NCI-H748 (cell line): Measurements from ENCODE around the gene ATP2B2.

Experiments used
- DNase-seq: peaks from one replicate; lab custom pipeline; 2025; ENCODE audit not compliant: unreplicated experiment; lab: John Stamatoyannopoulos, UW

Gene ATP2B2

DNA sequence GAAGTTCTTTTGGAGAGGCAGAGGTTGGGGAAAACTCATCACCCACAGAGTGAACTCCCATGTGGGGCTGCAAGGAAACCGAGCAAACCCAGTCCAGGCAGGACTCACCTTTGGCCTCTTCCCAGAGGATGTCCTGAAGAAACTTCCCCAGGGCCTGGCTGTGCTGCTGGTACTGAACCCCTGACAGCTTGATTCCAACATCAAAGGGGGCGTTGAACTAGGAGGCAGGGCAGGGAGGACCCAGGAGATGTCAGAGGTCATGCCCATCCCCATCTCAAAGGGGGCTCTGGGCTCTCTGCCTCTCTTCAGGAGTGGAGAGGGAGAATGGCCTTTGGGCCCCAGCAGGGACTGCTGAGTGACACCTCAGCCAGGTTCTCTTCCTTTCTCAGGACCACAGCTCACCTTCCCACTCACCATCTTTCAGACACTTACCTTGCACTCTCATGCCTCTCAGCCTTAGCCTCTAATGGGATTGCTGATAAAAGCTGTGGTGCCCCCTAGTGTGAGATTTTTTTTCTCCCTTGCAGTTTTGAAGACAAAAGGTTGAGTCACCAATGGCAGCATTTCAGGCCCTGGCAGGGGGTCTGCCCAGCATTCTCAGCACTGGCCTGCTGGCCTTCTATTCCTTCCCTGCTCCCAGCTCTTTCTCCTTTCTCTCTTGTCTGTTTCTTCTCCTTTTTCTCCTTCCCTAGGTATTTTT, 218.6 kb downstream of the ATP2B2 start:
- no peak for DNase-seq

DNA sequence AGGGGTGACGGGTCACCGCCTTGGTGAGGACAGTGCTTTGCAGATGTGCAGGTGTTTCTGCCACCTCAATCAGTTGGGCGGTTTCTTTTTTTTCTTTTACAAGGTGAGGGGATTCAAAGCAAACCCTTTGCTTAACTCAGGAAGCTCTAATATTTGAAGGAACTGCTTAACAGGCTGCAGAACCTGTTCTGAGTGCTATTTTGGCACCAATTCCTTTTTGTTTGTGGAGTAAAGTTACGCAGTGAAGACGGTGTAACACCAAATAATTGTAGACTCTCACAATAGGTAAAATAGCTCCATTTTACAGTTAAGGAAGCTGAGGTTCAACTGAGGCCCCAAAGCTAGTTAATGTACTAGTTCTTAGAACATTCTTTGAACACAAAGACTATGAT, 219.3 kb downstream of the ATP2B2 start:
- DNase-seq, result no peak

DNA sequence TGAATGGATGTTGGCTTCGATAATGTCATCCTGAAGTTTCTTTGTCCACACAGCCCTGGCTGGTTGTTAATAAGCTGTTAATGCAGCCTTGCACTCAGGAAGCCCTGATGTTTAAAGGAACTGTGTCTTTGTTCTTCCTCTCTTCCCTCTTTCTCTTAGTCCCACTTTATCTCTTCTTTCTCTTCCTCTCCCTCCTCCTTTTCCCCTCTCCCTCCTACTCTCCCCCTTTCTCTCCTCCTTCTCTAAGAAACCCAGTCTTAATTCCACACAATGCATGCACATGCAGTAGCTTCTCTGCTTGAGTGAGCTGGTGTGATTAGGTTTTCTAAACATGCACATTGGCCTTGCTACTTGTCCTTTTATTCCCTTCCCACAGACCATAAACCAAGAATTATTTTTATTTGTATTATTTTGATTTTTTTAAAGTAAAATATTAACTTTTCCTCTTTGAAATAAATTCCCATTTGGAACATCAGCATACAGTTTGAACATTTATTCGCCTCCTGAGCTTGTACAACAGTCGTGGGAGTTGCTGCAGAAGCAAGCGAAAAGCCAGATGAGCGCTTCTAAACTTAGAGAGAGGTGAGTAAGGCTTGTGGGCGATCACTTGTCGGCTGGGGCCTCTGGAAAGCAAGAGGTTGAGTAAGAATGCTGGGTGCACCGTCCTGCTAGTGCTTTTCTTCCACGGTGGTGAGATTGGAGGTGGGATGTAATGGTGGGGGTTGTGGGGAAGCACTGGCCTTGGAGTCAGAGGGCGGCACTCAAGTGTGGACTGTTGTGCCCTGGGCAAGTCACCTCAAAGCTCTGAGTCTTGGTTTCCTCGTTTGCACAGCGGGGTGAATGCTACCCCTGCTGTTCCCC, 219.9 kb downstream of the ATP2B2 start:
- no peak for DNase-seq

DNA sequence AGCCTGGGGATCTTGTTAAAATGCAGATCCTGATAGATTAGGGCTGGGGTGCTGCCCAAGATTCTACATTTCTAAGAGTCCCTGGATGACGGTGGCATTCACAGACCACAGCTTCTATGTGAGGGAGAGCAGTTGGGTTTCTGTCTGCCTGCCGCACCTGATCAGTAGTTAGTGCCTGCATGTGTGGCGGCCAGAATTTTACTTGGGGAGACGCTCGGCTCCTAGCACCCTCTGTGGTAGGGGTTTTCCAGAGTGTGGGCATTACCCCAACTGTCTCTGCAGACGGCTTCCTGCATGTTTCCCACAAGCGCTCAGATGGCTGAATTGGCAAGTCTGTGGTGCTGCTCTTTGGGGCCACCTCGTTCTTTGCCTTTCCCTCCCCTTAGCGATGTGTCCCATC, 220.9 kb downstream of the ATP2B2 start:
- DNase-seq, result no peak

DNA sequence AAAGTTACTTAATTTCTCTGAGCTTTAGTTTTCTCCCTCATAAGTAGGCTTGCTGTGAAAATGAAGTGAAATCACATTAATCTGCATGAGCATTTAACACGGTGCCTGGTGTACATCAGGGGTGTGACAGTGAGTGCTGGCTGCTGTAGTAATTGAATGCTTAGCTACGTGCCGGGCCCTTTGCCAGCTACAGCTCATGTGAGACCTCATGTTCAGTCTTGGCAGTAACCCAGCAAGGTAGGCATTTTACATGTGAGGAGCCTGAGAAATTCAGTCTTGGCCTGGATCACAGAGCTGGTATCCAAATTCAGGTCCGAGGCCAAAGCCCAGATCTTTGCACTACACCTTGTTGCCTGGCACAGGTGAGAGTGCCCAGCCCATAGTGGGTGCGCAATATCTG, 221.7 kb downstream of the ATP2B2 start:
- DNase-seq, result no peak

DNA sequence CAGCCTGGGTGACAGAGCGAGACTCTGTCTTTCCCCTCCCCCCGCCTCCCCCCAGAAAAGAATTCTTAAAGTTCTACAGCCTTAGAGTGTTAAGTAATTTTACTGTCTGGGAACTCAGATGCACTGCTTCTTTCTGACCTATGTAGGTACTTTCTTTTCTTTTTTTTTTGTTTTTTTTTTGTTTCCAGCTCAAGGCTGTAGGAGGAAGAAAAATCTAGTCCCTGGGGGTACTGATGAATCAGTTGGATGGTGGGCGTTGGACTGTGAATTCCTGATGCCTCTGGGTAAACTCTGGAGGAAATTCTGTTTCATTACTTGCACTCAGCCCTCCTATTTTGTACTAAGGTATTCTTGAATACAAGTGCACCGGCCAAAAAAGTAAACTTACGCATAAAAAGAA, 223.4 kb downstream of the ATP2B2 start:
- DNase-seq, result no peak

DNA sequence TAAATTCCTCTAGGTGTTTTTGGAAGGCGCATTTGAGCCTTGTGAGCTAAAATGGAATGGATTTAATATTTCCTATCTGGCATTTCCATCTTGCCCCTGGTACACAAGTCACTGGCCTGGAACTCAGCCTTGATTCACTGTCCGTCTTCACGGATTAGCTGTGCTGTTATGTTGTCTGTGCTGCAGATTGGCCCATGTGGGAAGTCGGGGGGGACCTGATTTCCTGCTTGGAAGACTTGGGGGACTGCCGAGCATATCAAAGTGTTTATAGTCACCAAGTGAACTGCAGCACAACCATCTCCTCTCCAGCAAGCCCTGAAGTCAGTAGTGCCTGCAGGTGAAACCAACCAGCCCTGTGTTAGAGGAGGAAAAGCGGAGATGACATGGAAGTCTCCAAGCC, 224.8 kb downstream of the ATP2B2 start:
- no peak for DNase-seq

DNA sequence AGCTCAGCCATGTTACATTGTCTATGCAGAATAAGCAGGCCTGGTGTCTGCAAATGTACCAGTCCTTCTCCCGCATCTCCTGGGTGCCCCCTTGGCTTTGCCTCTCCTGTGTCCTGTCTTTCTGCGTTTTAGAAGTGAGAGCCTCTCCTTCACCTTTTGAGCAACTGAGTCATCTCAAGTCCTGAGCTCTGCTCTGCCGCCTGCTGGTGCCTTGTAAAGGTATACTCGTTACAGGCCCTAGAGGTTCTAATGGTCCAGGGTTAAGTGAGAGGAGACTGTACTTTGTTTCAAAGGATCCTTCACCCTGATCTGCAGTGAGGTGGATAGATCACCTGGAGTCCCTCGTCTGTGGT, 225.2 kb downstream of the ATP2B2 start:
- no peak for DNase-seq

DNA sequence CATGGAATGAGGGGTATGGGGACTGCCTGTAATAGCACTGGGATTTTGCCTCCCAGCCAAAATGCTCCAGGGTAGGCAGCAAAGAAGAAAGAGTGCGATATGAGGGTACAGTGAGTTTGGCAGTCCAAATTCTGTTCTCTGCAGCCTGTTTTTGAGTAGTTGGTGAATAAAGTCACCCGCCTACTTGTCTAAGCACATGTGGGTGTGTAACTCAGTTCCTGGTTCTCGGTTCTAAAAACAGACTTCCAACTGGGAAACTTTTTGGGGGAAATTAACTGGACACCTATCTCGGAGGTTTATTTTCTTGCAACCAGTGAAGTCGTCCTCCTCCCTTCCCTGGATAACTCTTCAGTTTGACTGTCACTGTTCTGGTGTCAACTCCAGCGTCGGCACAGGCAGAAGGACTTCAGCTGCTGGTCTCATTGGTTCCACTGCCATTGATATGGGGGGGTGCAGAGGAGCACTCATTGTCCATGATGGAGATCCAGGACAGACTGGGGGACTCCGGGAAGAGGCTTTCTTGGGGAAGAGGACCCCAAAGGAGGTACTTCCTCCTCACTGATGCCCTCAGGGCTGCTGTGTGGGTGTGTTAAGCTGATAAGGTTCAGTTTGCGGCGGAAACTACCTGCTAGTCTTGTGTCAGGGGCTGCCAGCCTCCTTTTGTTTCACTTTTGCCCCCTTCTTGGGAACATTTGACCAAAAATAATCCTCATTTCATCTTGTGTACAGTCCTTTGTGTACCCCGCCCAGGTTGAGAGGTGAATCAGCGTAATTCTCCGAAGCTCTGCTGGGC, 225.8 kb downstream of the ATP2B2 start:
- DNase-seq, result no peak

DNA sequence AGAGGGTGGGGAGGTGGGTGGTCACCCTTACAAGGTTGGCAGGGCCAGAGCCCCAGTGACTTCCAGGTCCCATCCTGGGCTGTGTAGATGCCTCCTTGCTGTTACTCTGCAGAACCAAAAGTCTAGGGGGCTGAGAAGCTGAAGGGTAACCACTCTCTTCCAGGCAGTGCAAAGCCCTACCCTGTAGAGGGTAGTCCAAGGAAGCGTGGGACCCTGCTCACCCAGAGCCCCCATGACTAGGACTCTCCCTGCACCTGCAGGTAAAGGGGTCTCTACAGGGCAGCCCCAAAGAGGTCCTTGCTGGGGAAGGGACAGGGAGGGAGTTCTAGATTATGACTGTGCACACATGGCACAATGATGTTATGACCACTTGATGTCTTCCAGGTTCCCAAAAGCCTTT, 226.9 kb downstream of the ATP2B2 start:
- no peak for DNase-seq

DNA sequence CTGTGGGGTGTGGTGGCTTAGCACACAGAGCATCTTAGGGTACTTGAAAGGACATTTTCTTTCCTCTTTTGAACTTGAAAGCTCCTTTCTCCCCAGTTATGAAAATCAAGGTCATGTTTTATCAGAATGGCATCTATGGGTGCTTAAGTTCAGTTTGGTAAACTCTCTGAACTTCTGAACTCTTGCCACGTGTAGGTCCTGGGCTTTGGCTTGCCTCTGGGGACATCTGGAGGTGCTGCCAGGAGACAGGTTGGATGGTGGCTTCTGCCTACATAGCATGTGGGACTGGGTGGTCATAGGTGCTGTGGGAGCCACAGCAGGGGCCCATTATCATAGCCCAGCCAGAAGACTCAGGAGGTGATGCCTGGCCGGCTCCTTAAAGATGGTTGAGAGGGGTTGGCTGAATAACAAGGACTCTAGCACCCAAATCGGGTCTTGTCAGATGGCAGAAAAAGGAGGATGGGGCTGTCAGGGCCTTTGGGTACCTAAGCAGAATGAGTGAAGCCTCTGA, 228.2 kb downstream of the ATP2B2 start:
- DNase-seq, result no peak

DNA sequence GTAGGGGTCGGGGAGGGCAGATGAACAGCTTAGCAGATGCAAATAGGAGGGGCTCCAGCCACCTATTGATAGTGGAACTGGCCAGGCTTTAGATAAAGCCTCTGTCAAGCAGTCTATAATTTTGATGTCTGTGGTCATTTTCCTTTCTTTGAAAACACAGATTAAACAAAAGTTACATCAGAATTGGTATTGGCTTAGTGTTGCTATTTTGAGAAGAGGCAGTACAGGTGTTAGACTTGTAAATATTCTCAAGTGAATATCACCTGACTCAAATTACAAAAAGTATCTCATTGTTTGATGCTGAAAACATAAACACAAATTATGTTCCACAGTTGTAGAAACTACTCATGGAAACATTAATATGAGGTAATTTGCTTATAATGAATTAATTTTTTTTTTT, 230.8 kb downstream of the ATP2B2 start:
- peak; percentile 54 for DNase-seq
